Stomach smooth muscle (tissue), 2 donors: ENCODE measurements around the gene FZR1.

Experiments
- H3K27ac ChIP-seq: one replicate; pipeline ENCODE4 v1.7.0; 2013; ENCODE audit warnings: mild to moderate bottlenecking, low read length, inconsistent platforms
- H3K27me3 ChIP-seq, 2 donors: one replicate each; pipeline ENCODE4 v1.7.0; 2013; ENCODE audit warnings: low read length in 2 of 2; ENCODE audit not compliant: insufficient read depth in 2 of 2, control insufficient read depth in 1 of 2
- H3K36me3 ChIP-seq, 2 donors: one replicate each; pipeline ENCODE4 v1.7.0; 2013; ENCODE audit warnings: low read length in 2 of 2; ENCODE audit not compliant: control insufficient read depth in 2 of 2, insufficient read depth in 2 of 2
- H3K4me1 ChIP-seq: one replicate; pipeline ENCODE4 v1.7.0; 2013; ENCODE audit warnings: low read length; ENCODE audit not compliant: control insufficient read depth, insufficient read depth
- H3K4me3 ChIP-seq, 2 donors: one replicate each; pipeline ENCODE4 v1.7.0; 2013; ENCODE audit warnings: low read length in 2 of 2
- H3K9ac ChIP-seq, 2 donors: one replicate each; pipeline ENCODE4 v1.7.0; 2013; ENCODE audit warnings: low read length in 2 of 2, mild to moderate bottlenecking in 1 of 2
- H3K9me3 ChIP-seq, 2 donors: one replicate each; pipeline ENCODE4 v1.7.0; 2013; ENCODE audit warnings: low read length in 2 of 2; ENCODE audit not compliant: control insufficient read depth in 2 of 2
- donor health status: healthy.
- donor health status: Pancreatic carcinoma.

FZR1 gene

DNA sequence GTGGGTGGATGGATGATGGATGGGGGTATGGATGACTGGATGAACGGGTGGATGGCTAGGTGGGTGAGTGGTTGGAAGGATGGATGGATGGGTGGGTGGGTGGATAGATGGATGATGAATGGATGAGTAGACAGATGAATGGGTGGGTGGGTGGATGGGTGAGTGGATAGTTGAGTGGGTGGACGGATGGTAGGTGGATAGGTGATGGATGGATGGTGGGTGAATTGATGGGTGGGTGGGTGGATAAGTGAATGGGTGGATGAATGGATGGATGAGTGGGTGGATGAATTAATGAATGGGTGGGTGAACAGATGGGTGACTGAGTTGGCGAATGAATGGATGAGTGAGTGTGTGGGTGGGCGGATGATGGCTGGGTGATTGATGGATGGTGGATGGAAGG is 30.7 kb upstream of the FZR1 start:
- Histone ChIP-seq H3K27me3 (peaks cover 13 to 23% of the 10 kb centered on the region in 2 donors), H3K27ac (no peak overlapping the region), H3K4me1 (peaks cover 10% of the 10 kb centered on the region), H3K36me3 (no peaks in the 10 kb centered on the region), H3K9ac (no peak overlapping the region), H3K9me3 (no peaks in the 10 kb centered on the region), H3K4me3 (no peak overlapping the region)

DNA sequence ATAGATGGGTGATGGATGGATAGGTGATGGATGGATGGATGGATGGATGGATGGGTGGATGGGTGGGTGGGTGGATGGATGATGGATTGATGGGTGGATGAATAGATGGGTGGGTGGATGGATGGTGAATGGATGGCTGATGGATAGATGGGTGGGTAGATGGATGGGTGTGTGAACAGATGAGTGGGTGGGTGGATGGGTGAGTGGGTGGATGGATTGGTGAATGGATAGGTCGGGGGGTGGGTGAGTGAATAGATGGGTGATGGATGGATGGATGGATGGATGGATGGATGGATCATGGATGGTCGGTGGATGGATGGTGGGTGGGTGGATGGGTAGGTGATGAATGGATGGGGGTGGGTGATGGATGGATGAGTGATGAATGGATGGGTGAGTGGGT is 29.3 kb upstream of the FZR1 start:
- Histone ChIP-seq H3K36me3 (no peaks in the 10 kb centered on the region), H3K27ac (no peak overlapping the region), H3K4me1 (peaks cover 11% of the 10 kb centered on the region), H3K4me3 (no peak overlapping the region), H3K27me3 (peaks cover 23 to 34% of the 10 kb centered on the region in 2 donors), H3K9me3 (no peaks in the 10 kb centered on the region), H3K9ac (no peak overlapping the region)

DNA sequence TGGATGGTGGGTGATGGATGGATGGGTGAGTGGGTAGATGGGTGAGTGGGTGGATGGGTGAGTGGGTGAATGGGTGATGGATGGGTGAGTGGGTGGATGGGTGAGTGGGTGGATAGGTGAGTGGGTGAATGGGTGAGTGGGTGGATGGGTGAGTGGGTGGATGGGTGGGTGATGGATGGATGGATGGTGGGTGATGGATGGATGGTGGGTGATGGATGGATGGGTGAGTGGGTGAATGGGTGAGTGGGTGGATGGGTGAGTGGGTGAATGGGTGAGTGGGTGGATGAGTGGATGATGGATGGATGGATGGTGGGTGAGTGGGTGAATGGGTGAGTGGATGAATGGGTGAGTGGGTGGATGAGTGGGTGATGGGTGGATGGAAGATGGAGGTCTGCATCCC is 28.6 kb upstream of the FZR1 start:
- no peaks in the 10 kb centered on the region for H3K9me3 ChIP-seq
- H3K9ac ChIP-seq, result no peak overlapping the region
- no peaks in the 10 kb centered on the region for H3K36me3 ChIP-seq
- H3K27ac ChIP-seq, result no peak overlapping the region
- H3K4me1 ChIP-seq, result peaks cover 4% of the 10 kb centered on the region
- no peak overlapping the region for H3K4me3 ChIP-seq
- peaks cover 29 to 39% of the 10 kb centered on the region in 2 donors for H3K27me3 ChIP-seq

DNA sequence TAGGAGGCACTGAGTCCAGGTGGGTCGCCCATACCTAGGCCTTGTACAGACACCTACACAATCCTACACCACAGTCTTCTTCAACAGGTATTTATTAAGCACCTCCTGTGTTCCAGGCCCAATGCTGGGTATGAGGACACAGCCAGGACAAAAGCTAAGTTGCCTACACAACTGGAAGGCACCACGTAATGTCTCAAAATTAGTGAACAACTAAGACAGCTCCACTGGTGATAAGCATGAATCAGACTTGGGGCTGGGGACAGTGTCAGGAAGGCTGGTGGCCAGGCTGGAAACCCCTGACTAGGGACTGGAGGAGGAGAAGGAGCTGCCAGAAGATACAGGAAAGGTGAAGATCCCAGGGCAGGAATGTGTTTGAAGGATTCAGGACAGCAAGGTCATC is 28.2 kb upstream of the FZR1 start:
- Histone ChIP-seq H3K4me1 (peaks cover 4% of the 10 kb centered on the region), H3K9ac (no peak overlapping the region), H3K9me3 (no peaks in the 10 kb centered on the region), H3K27me3 (peaks cover 29 to 39% of the 10 kb centered on the region in 2 donors), H3K27ac (no peak overlapping the region), H3K4me3 (no peak overlapping the region), H3K36me3 (no peaks in the 10 kb centered on the region)

DNA sequence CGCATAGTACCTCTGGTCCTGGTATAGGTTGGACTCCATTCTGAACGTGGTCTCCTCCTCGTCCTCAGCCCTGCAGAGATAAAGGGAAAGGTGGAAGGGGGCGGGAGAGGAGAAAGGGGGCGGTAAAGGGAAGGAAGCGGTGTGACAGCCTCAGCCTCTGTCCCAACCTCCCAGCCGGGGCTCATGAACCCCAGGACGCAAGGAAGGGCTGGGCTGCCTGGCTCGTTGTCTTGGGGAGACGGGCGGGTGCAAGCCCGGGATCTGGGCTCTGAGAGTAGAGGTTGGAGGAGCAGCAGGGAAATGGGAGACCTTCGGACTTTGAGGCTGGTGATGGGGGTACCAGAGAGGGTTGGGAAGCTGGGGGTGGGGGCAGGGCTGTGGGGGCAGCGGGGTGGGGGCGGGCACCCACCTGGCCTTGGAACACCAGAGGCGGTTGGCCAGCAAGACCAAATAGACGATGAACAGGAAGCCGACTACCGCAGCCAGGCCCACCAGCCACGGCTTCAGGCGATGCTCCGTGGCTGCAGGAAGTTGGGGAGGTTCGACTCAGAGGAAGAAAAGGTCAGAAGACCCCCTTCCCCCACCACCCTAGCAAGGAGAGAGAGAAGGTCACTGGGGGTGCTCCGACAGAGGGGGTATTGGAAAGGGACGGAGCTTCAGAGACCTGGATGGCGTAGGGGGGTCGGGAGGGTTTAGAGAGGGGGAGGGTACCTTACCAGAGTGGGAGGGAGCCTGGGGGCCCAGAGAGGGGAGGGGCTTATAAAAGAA is 27.5 kb upstream of the FZR1 start:
- no peak overlapping the region for H3K9ac ChIP-seq
- no peak overlapping the region for H3K27ac ChIP-seq
- peaks cover 33 to 39% of the 10 kb centered on the region in 2 donors for H3K27me3 ChIP-seq
- H3K4me1 ChIP-seq, result peaks cover 4% of the 10 kb centered on the region
- H3K9me3 ChIP-seq, result no peaks in the 10 kb centered on the region
- H3K36me3 ChIP-seq, result no peaks in the 10 kb centered on the region
- no peak overlapping the region for H3K4me3 ChIP-seq

DNA sequence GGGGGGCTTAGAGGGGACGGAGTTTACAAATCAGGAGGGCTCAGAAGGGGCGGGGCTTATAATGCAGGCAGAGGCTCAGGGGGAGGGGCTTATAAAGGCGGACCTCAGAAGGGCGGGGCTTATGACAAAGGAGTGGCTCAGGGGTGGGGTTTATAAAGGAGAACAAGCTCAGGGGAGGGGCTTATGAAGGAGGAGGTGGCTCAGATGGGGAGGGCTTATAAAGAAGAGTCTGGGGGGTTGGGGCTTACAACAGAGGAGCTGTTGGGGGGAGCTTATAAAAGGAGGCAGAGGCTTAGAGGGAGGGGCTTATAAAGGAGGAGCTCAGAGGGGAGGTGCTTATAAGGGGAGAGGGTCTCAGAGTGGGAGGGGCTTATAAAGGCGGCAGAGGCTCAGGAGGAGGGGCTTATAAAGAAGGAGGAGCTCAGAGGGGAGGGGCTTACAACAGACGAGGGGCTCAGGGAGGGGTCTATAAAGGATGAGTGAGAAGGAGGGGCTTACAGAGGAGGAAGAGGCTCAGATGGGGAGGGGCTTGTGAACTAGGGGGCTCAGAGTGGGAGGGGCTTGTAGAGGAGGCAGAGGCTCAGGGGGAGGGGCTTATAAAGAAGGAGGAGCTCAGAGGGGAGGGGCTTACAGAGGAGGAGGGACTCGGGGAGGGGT is 26.8 kb upstream of the FZR1 start:
- Histone ChIP-seq H3K4me3 (no peak overlapping the region), H3K27ac (no peak overlapping the region), H3K4me1 (peaks cover 4% of the 10 kb centered on the region), H3K36me3 (no peaks in the 10 kb centered on the region), H3K27me3 (peaks cover 33 to 37% of the 10 kb centered on the region in 2 donors), H3K9me3 (no peaks in the 10 kb centered on the region), H3K9ac (no peak overlapping the region)

DNA sequence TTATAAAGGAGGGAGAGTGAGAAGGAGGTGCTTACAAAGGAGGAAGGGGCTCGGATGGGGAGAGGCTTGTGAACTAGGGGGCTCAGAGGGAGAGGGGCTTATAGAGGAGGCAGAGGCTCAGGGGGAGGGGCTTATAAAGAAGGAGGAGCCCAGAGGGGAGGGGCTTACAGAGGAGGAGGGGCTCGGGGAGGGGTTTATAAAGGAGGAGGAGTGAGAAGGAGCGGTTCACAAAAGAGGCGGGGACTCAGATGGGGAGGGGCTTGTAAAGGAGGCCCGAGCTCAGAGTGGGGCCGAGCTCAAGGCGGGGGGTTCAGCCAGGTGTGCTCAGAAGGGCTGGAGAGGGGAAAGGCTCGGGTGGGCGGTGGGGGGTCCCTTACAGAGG is 26.3 kb upstream of the FZR1 start:
- Histone ChIP-seq H3K27ac (no peak overlapping the region), H3K36me3 (no peaks in the 10 kb centered on the region), H3K4me3 (no peak overlapping the region), H3K9me3 (no peaks in the 10 kb centered on the region), H3K9ac (no peak overlapping the region), H3K27me3 (peaks cover 33% of the 10 kb centered on the region in 2 donors), H3K4me1 (peaks cover 4% of the 10 kb centered on the region)

DNA sequence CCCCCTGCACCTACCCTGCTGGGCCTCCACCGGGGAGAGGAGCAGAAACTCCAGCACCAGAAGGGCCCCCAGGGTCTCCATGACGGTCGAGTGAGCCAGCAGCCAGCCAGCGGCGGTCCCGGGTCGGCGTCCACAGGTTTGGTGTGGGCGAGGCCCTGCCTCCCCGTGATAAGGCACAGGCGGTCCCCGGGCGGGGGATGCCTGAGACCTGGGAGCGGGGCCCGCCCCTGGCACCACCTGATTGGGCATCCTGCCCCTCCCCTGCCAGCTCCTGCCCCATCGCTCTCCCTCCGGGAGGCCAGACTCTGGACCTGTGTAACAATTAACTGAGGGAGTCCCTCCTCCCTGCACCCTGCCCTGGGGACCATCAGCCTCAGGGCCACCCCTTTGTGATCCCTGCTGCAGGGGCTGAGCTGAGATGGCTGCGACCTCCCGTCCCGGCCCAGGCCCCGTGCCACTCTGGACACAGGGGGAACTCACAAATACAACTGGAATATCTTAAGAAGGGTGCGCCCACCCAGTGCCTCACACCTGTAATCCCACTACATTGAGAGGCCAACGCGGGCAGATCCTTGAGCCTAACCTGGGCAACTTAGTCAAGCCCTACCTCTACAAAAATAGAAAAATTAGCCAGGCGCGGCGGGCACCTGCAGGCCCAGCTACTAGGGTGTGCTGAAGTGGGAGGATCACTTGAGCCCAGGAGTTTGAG is 25.6 kb upstream of the FZR1 start, which contains the start of gene SMIM24:
TSS of gene SMIM24 (minus strand) at position 143 of the 709 bp plus-strand sequence. CDS start at position 81, 62 bp downstream.
- Histone ChIP-seq H3K4me3 (no peak within 1 kb of the TSS), H3K27me3 (peaks cover 28 to 33% of the 10 kb centered on the region in 2 donors)

DNA sequence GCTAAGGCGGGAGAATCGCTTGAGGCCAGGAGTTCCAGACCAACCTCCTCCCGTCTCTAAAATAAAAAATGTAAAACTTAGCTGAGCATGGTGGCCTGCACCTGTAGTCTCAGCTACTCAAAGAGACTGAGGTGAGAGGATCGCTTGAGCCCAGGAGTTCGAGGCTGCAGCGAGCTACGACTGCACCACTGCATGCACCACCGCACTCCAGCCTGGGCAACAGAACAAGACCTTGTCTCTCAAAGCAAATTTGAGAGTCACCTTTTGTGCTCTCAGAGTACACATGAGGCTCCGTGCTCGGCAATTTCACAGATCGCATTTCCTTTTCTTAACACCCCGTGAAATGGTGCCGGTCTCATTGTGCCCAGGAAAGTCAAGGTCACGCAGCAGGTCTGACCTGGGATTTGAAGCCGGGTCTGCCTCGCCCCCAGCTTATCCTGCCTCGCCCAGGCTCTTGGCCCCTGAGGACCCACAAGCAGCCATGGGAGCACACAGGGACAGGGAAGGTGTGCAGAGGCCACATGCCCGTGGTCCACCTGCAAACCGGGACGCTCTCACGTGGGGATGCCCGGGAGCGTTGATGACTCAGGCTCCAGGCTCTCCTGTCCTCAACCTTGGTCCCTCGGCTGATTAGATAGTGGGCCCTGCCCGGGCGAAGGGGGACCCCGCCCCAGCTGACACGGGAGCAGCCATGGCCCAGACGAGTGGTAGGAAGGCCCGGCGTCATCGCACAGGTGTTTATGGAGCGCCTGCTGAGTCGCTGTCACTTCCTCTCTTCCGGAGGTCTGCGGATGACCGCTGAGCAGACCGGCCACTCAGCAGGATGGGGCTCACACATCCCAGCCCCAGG is 24.6 kb upstream of the FZR1 start:
- no peak overlapping the region for H3K4me3 ChIP-seq
- H3K27me3 ChIP-seq, result peaks cover 23 to 27% of the 10 kb centered on the region in 2 donors
- no peaks in the 10 kb centered on the region for H3K9me3 ChIP-seq
- H3K36me3 ChIP-seq, result no peaks in the 10 kb centered on the region
- peaks cover 4% of the 10 kb centered on the region for H3K4me1 ChIP-seq
- no peak overlapping the region for H3K9ac ChIP-seq
- no peak overlapping the region for H3K27ac ChIP-seq

More for the DNA sequence above, 25.6 kb upstream of the FZR1 start, which contains the start of gene SMIM24:
- Histone ChIP-seq H3K36me3 (no peaks in the 10 kb centered on the region), H3K9me3 (no peaks in the 10 kb centered on the region), H3K27ac (no peak within 1 kb of the TSS), H3K4me1 (peaks cover 4% of the 10 kb centered on the region), H3K9ac (no peak within 1 kb of the TSS)
